AG09319 (cell line): ENCODE data around the gene PRKAR2B.

Experiments used
- DNase-seq: peaks from one replicate; pipeline ENCODE4 v3.0.0-alpha.2; 2010; ENCODE audit warnings: low read depth; ENCODE audit errors: extremely low read depth
- CTCF ChIP-seq: IDR thresholded peaks from 2 replicates; pipeline ENCODE4 v1.5.1; 2011; ENCODE audit warnings: low read depth, mild to moderate bottlenecking, inconsistent platforms, low read length, moderate library complexity

Gene PRKAR2B

GRCh38 chr7:107164092-107164491, 119.6 kb downstream of the PRKAR2B start:
- DNase-seq = no peak
- no peak for TF ChIP-seq CTCF

GRCh38 chr7:107165341-107165740, 120.8 kb downstream of the PRKAR2B start:
- DNase-seq = no peak
- no peak for TF ChIP-seq CTCF

DNA sequence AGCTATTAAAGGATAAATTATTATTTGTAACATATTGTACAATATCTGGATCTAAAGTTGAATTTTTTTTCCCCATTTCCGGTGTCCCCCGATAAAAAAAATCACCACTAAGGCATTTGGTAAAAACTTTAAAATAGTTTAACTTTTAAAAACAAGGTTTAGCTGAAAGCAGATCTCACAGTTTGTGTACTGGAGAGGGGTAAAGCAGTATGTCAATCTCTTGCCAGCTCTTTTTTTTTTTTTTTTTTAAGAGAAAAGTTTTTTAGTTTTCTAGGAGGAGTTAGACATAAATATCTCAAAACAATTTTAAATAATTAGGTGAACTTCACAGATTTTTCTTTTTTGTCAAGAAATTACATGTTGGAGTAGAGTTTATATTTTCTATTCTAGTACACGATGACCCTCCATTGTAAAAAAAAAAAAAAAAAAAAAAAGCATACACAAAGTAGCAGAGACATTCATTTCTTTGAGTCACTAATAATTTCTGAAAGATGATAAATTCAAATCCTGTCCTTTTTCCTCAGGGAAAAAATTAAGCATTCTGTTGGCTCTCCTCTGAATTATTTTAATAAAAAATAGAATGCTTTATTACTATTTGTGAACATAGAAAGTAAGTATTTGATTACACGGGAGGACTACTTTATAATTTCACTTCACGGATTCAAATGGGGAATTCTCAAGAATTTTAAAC, 122.4 kb downstream of the PRKAR2B start:
- no peak for TF ChIP-seq CTCF
- no peak for DNase-seq

DNA sequence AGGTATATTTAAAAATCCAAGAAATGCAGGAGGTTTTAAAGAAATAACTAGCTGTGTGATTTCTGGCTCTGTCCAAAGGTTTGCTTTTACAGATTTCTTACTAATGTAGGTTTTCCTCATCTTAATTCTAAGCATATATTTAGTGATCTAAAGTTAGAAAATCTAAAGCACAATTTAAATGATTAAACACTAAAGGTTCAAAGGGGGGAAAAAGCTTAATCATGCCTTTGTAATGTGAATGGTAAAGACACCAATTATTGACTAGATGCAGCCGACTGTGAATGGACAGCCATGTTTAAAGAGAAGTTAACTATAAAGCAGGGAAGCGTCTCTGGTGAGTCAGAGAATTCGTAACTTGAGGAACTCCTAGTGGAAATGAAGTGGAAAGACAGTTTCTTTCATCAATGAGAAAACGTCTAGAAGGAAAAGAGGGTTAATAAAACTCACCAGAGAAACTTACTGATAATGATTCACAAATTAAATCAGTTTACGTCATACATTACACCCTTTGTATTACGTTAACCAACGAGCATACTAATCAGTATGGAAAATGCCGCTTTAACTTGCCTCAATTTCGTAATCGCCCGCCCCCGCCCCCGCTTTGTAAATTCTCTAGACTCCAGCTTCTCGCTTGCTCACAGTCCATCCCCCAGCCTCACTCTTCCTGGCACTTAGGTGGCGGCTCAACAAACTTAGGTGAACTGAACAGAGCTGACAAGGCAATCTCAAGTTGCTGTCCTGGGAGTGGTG, 123.2 kb downstream of the PRKAR2B start:
- DNase-seq = no peak
- peak; percentile 38 for TF ChIP-seq CTCF

DNA sequence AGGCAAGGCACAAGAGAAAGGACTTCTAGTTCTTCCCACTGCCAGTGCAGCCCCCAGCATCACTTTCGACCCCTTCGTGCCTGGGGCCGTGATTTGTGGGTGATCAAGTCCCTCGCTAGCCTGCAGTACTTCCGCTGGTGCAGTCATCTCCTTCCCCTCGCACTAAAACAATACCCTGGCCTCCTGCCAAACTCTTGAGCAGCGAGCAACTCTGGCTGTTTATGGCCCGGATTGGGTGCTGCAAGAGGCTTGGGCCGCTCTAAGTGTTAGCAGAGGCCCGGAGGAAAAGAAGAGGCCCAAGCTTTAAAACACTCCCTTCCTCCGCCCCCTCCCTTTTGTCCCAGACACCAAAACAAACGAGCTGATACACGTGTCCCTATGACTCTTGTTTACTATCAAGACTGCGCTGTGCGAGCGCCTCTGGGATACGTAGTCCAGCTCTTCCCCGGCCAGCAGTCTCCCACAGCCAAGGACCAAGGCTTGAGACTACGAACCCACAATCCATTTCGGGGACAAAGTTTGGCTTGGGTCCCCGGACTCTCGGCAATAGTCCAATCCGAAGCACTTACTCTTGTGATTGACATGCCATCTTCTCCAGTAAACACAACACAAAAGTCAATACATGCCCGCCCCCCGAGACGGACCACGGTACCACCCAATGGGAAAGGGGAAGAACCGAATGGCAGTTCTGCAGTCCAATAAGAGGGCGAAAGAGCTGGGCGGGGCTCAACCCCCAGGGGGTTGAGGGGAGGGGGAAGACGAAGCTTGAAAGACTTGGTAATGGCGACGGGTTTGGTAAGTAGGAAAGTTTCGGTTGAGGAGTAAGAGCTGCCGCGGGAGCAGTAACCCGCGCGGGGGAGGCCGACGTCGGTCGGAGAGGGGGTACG, 124.0 kb downstream of the PRKAR2B start, which contains the start of gene HBP1:
TSS of gene HBP1 (plus strand) at position 771 of the 887 bp plus-strand sequence. CDS start 10,891 bp downstream, outside the sequence.
- DNase-seq = peak; percentile 100
- TF ChIP-seq CTCF = no peak

GRCh38 chr7:107169120-107170050, 124.9 kb downstream of the PRKAR2B start:
- peak; percentile 96 for DNase-seq
- TF ChIP-seq CTCF = peak; percentile 11
